Natural killer cell (primary cell): ENCODE data around the gene GRID2. TPM values are rescaled to one million over a fixed set of nuclear protein-coding genes. Genes with fewer than 3 reads are reported as not detected.

Experiments used
- ATAC-seq, 3 donors: fragments of 150-1000 bp in 2 of 3; fragments of 200-7000 bp in 1 of 3; cut with Tn5 transposase; 1 replicate in 1 of 3; 2 replicates in 2 of 3; pipeline ENCODE4 v1.10.0; 2021; ENCODE audit warnings: mild to moderate bottlenecking in 2 of 3, moderate library complexity in 2 of 3
- DNase-seq, 2 donors: peaks; one replicate each; pipeline versions ENCODE4 v3.0.0 to v3.0.0-alpha.2; 2013 to 2021; ENCODE audit warnings: mixed read lengths in 1 of 2
- H3K27ac ChIP-seq: one replicate; pipeline ENCODE4 v1.5.1; 2013; ENCODE audit warnings: mild to moderate bottlenecking, low read length
- H3K27me3 ChIP-seq: one replicate; pipeline ENCODE4 v1.6.1; 2013; ENCODE audit warnings: low read length; ENCODE audit not compliant: control insufficient read depth, insufficient read depth
- H3K36me3 ChIP-seq: one replicate; pipeline ENCODE4 v1.6.1; 2013; ENCODE audit warnings: low read length; ENCODE audit not compliant: control insufficient read depth, insufficient read depth
- H3K4me1 ChIP-seq: one replicate; pipeline ENCODE4 v1.6.1; 2013; ENCODE audit warnings: low read length; ENCODE audit not compliant: control insufficient read depth, insufficient read depth
- H3K4me3 ChIP-seq: one replicate; pipeline ENCODE4 v1.5.1; 2013; ENCODE audit warnings: low read length
- H3K9me3 ChIP-seq: one replicate; pipeline ENCODE4 v1.6.1; 2013; ENCODE audit warnings: low read length; ENCODE audit not compliant: control insufficient read depth, insufficient read depth
- H3K27ac Mint-ChIP-seq, 2 donors: one replicate each; pipeline ENCODE4 v1.8.0; 2022; ENCODE audit warnings: mild to moderate bottlenecking in 2 of 2, mixed read lengths in 2 of 2, moderate library complexity in 1 of 2
- H3K27me3 Mint-ChIP-seq, 2 donors: one replicate each; pipeline ENCODE4 v1.8.0; 2022; ENCODE audit warnings: low read depth in 2 of 2, mixed read lengths in 2 of 2
- H3K36me3 Mint-ChIP-seq: one replicate; pipeline ENCODE4 v1.8.0; 2022; ENCODE audit warnings: mixed read lengths
- H3K4me1 Mint-ChIP-seq, 2 donors: one replicate each; pipeline ENCODE4 v1.8.0; 2022; ENCODE audit warnings: mixed read lengths in 2 of 2
- H3K4me3 Mint-ChIP-seq: one replicate; pipeline ENCODE4 v1.8.0; 2022; ENCODE audit warnings: mild to moderate bottlenecking, moderate library complexity, mixed read lengths
- H3K9me3 Mint-ChIP-seq, 2 donors: one replicate each; pipeline ENCODE4 v1.8.0; 2022; ENCODE audit warnings: mixed read lengths in 2 of 2
- WGBS: methylation state at CpG from one replicate; pipeline ENCODE4 v1.1.7; 2013; ENCODE audit warnings: missing lambda C conversion rate; ENCODE audit not compliant: insufficient coverage; 5-methylcytosine and 5-hydroxymethylcytosine counted together
- intact Hi-C: fragments of 100-400 bp; cut with micrococcal nuclease; formaldehyde crosslinking; loops from one replicate; pipeline ENCODE4 v1.14.2; 2022
- total RNA-seq, 4 donors: library from RNA; stranded (reverse); fragments of 120-200 nt in 1 of 4; gene quantifications; one replicate each; pipeline versions ENCODE4 v1.2.3 to v1.2.4, GENCODE V29; 2013 to 2022
- TF ChIP-seq, protein P1 (sequence below): fragments of 200-600 bp; IDR thresholded peaks from one replicate; pipeline ENCODE4 v1.8.0; 2022; ENCODE audit warnings: antibody characterized with exemption

The GRID2 gene
- total RNA-seq, 3 donors from 2014 or later (not counting 1 experiment from before 2014, with no cell fraction given), result not detected

DNA sequence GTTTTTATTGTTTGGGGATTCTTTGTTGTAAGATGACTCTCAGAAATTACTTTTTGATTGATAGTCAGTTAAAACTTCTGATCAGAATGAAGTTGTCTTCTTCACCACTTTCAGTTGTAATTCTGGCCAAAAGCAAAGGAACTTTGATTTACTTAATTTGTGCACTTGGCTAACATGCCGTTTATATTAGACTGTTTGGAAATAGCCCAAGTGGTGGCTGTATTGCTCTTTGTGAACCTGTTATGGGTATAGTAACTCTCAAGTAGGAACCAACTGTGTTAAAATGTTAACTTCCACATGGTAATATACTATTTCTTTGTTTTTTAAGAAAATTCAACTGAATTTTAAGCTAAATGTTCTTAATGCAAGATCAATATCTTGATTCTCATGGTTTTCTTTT lies 581.9 kb downstream of the GRID2 start:
- intact Hi-C loops, result no loop called here
- no peaks in the 10 kb centered on the region for H3K4me1 ChIP-seq

DNA sequence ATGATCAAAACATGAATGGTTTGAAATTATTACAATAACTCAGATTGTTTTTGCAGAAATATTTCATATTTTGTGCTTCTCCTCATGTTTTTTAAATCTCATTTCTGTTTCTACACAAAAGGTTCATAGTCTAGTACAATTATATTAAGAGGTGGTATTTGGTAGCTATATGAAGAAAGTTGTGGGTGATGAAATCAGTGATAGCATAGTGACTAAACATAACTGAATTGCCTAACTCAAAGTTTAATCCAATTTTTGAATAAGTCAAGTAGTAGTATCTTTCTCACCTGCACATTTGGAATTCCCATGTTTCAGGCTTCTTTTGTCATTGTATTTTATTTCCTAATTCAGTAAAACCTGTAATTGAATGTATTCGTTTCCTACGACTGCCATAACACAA lies 648.7 kb downstream of the GRID2 start:
- Histone ChIP-seq H3K27me3 (no peaks in the 10 kb centered on the region), H3K9me3 (no peaks in the 10 kb centered on the region), H3K4me1 (no peaks in the 10 kb centered on the region), H3K4me3 (no peak overlapping the region), H3K36me3 (no peaks in the 10 kb centered on the region), H3K27ac (no peak overlapping the region)
- Mint-ChIP-seq H3K4me1 (no peaks in the 10 kb centered on the region), H3K36me3 (peaks cover 5% of the 10 kb centered on the region), H3K27ac (no peak overlapping the region), H3K4me3 (no peak overlapping the region), H3K27me3 (no peaks in the 10 kb centered on the region), H3K9me3 (peaks cover 7 to 16% of the 10 kb centered on the region in 2 donors)
- intact Hi-C loops, result no loop called here
- TF ChIP-seq, protein P1, sequence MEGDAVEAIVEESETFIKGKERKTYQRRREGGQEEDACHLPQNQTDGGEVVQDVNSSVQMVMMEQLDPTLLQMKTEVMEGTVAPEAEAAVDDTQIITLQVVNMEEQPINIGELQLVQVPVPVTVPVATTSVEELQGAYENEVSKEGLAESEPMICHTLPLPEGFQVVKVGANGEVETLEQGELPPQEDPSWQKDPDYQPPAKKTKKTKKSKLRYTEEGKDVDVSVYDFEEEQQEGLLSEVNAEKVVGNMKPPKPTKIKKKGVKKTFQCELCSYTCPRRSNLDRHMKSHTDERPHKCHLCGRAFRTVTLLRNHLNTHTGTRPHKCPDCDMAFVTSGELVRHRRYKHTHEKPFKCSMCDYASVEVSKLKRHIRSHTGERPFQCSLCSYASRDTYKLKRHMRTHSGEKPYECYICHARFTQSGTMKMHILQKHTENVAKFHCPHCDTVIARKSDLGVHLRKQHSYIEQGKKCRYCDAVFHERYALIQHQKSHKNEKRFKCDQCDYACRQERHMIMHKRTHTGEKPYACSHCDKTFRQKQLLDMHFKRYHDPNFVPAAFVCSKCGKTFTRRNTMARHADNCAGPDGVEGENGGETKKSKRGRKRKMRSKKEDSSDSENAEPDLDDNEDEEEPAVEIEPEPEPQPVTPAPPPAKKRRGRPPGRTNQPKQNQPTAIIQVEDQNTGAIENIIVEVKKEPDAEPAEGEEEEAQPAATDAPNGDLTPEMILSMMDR, result no peak
- DNase-seq (no peak), ATAC-seq (no peak)
- 93% methylated on average over 2 of the region's 2 CpGs for WGBS

More for the DNA sequence above, 581.9 kb downstream of the GRID2 start:
- no peaks in the 10 kb centered on the region for H3K36me3 Mint-ChIP-seq
- DNase-seq (no peak), ATAC-seq (no peak)
- TF ChIP-seq, protein P1, result no peak
- no peaks in the 10 kb centered on the region for H3K27me3 ChIP-seq
- H3K9me3 Mint-ChIP-seq, result peaks cover 12 to 17% of the 10 kb centered on the region in 2 donors
- H3K36me3 ChIP-seq, result no peaks in the 10 kb centered on the region
- H3K4me3 Mint-ChIP-seq, result no peak overlapping the region
- H3K9me3 ChIP-seq, result no peaks in the 10 kb centered on the region
- H3K4me1 Mint-ChIP-seq, result no peaks in the 10 kb centered on the region
- WGBS, result 85% methylated on average over 1 of the region's 1 CpG
- H3K27me3 Mint-ChIP-seq, result no peaks in the 10 kb centered on the region
- H3K27ac Mint-ChIP-seq, result no peak overlapping the region
- H3K27ac ChIP-seq, result no peak overlapping the region
- no peak overlapping the region for H3K4me3 ChIP-seq

DNA sequence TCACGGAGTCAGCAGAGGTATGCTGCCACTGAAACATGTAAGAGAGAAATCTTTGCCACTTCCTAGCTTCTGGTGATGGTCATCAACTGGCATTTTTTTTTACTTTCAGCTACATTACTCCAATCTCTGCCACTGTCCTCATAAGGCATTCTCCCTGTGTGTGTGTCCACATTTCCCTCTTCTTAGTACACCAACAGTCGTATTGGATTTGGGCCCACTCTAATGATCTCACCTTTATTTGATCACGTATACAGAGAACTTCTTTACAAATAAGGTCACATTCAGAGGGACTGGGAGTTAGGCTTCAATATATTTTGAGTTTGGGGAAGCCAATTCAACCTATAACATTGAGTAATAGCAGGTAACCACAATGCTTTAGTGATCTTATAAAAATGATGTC lies 649.1 kb downstream of the GRID2 start:
- TF ChIP-seq, protein P1, result no peak
- no peaks in the 10 kb centered on the region for H3K4me1 Mint-ChIP-seq
- Histone ChIP-seq H3K36me3 (no peaks in the 10 kb centered on the region), H3K27ac (no peak overlapping the region), H3K4me1 (no peaks in the 10 kb centered on the region), H3K9me3 (no peaks in the 10 kb centered on the region), H3K4me3 (no peak overlapping the region), H3K27me3 (no peaks in the 10 kb centered on the region)
- peaks cover 5% of the 10 kb centered on the region for H3K36me3 Mint-ChIP-seq
- no peak for DNase-seq
- H3K27me3 Mint-ChIP-seq, result no peaks in the 10 kb centered on the region
- peaks cover 7 to 17% of the 10 kb centered on the region in 2 donors for H3K9me3 Mint-ChIP-seq
- no peak overlapping the region for H3K27ac Mint-ChIP-seq
- WGBS, result 79% methylated on average over 1 of the region's 3 CpGs
- no peak for ATAC-seq
- no peak overlapping the region for H3K4me3 Mint-ChIP-seq
- intact Hi-C loops, result no loop called here

DNA sequence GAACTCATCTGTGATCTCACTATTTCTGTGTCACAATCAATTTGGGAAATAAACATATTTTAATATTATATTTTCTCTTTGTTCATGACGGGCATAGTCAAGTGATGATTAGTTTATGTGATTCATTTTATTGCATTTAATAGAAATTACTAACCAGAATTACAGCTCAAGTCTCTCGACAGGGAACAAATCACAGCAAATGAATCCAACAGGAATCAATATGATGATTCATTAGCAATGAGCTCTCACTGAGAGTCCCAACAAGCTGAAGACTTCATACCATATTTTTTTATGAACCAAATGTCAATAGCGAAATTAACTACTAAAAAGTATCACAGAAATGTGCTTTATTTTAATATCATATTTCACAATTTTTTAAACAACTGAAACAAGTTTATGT lies 649.7 kb downstream of the GRID2 start:
- H3K9me3 Mint-ChIP-seq, result peaks cover 7 to 17% of the 10 kb centered on the region in 2 donors
- H3K4me1 Mint-ChIP-seq, result no peaks in the 10 kb centered on the region
- ATAC-seq (no peak), DNase-seq (no peak)
- H3K4me3 Mint-ChIP-seq, result no peak overlapping the region
- H3K27ac ChIP-seq, result no peak overlapping the region
- H3K27me3 ChIP-seq, result no peaks in the 10 kb centered on the region
- intact Hi-C loops, result no loop called here
- no peaks in the 10 kb centered on the region for H3K36me3 ChIP-seq
- no peaks in the 10 kb centered on the region for H3K27me3 Mint-ChIP-seq
- H3K4me3 ChIP-seq, result no peak overlapping the region
- H3K9me3 ChIP-seq, result no peaks in the 10 kb centered on the region
- 83% methylated on average over 2 of the region's 3 CpGs for WGBS
- no peak overlapping the region for H3K27ac Mint-ChIP-seq
- no peaks in the 10 kb centered on the region for H3K4me1 ChIP-seq
- H3K36me3 Mint-ChIP-seq, result peaks cover 3% of the 10 kb centered on the region
- TF ChIP-seq, protein P1, result no peak
